Activated T-cell treated with anti-CD3 and anti-CD28 coated beads, Interleukin-2, amount 50 U/mL, for 24 hours (primary cell): ENCODE results near the gene TAF11L2.
"Not testable (repeated sequence)": the region's sequence is repeated elsewhere in the genome, so short reads cannot be mapped to it uniquely, and the experiment has no call there.

Experiments
- DNase-seq: peaks from one replicate; pipeline ENCODE4 v3.0.0-alpha.2; 2020
- H3K27ac Mint-ChIP-seq: 2 replicates; pipeline ENCODE4 v1.8.0; 2020; ENCODE audit warnings: mild to moderate bottlenecking, mixed read lengths
- H3K27me3 Mint-ChIP-seq: 2 replicates; pipeline ENCODE4 v1.8.0; 2020; ENCODE audit warnings: mixed read lengths
- H3K36me3 Mint-ChIP-seq: 2 replicates; pipeline ENCODE4 v1.8.0; 2020; ENCODE audit warnings: low read depth, mixed read lengths
- H3K4me1 Mint-ChIP-seq: 2 replicates; pipeline ENCODE4 v1.8.0; 2020; ENCODE audit warnings: low read depth, mixed read lengths
- H3K4me3 Mint-ChIP-seq: 2 replicates; pipeline ENCODE4 v1.8.0; 2020; ENCODE audit warnings: mild to moderate bottlenecking, moderate library complexity, mixed read lengths
- H3K9me3 Mint-ChIP-seq: 2 replicates; pipeline ENCODE4 v1.8.0; 2020; ENCODE audit warnings: mixed read lengths

TAF11L2 gene

DNA sequence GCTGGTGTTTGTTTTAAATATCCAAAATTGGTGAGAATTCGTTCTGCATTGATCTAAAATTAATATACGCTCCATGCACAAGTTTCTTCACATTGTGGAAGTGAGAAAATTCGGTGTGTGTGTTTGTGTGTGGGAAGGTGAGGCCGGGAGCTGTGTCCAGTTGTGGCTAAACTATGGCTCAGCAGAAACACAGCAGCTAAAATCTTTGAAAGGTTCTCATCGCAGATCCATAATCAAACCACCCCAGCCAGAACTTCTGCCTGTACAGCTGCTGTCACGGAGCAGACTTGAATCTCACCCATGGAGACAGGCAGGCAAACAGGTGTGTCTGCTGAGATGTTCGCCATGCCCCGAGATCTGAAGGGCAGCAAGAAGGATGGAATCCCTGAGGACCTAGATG, at the start of gene TAF11L2:
TAF11L2 (plus strand) TSS at position 301 of the 400 bp plus-strand sequence.
- not testable (repeated sequence) for H3K36me3 Mint-ChIP-seq, H3K4me3 Mint-ChIP-seq, H3K4me1 Mint-ChIP-seq, H3K9me3 Mint-ChIP-seq, H3K27ac Mint-ChIP-seq, DNase-seq, H3K27me3 Mint-ChIP-seq

DNA sequence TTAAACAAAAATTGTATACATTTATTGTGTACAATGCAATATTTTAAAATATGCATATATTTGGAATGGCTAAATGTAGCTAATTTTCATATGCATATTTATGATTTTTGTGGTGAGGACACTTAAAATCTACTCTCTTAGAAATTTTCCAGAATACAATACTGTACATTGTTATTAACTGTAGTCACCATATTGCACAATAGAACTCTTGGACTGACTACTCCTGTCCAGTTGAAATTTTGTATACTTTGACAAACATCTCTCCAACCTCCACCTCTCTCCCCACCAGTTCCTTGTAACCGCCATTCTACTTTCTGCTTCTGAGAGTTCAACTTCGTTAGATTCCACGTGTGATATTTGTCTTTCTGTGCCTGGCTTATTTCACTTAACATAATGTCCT, 49.2 kb upstream of the TAF11L2 start:
- no peak for DNase-seq
- no peak overlapping the region for H3K27ac Mint-ChIP-seq
- no peaks in the 10 kb centered on the region for H3K4me1 Mint-ChIP-seq
- H3K9me3 Mint-ChIP-seq = peaks cover 12% of the 10 kb centered on the region
- no peak overlapping the region for H3K4me3 Mint-ChIP-seq
- no peaks in the 10 kb centered on the region for H3K36me3 Mint-ChIP-seq
- no peaks in the 10 kb centered on the region for H3K27me3 Mint-ChIP-seq

DNA sequence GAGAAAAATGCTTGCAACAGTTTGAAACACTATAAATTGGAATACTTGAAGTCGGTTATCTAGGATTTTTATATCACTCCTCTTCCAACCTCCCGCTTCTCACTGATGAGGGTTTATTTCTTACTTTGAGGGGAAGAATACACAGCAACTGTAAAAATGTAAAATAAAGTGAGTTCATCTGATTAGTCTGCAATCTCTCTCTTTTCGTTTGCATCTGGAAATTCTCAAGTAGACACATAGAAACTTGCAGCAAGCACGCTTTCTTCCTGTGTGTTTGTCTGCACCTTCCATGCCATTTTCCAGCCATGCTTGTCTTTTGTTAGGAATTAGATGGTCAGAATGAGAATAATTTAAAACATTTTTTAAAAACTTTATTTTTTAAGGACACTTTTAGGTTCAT, 45.1 kb upstream of the TAF11L2 start:
- no peak overlapping the region for H3K27ac Mint-ChIP-seq
- no peaks in the 10 kb centered on the region for H3K4me1 Mint-ChIP-seq
- H3K9me3 Mint-ChIP-seq = peaks cover 16% of the 10 kb centered on the region
- no peaks in the 10 kb centered on the region for H3K27me3 Mint-ChIP-seq
- DNase-seq = no peak
- no peaks in the 10 kb centered on the region for H3K36me3 Mint-ChIP-seq
- H3K4me3 Mint-ChIP-seq = no peak overlapping the region

DNA sequence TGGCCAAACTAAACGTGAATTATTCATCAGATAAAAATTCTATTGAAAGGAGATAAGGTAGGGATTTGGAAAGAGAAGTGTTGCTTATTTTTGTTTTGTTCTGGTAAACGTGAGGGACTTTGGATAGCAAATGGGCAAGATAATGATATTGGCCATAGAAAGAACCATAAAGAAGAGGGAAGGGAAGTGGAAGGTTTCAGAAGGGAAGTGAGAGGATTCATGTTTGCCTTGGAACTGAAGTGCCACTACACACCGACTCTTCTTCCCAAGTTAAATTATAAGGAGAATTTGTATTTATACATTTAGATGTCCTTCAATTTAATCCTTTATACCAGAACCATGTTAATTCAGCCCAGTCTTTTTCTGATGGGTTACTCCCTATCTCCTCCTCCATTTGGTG, 42.1 kb upstream of the TAF11L2 start:
- H3K9me3 Mint-ChIP-seq = peaks cover 26% of the 10 kb centered on the region
- no peak for DNase-seq
- no peak overlapping the region for H3K27ac Mint-ChIP-seq
- H3K27me3 Mint-ChIP-seq = no peaks in the 10 kb centered on the region
- no peak overlapping the region for H3K4me3 Mint-ChIP-seq
- H3K4me1 Mint-ChIP-seq = no peaks in the 10 kb centered on the region
- H3K36me3 Mint-ChIP-seq = no peaks in the 10 kb centered on the region

DNA sequence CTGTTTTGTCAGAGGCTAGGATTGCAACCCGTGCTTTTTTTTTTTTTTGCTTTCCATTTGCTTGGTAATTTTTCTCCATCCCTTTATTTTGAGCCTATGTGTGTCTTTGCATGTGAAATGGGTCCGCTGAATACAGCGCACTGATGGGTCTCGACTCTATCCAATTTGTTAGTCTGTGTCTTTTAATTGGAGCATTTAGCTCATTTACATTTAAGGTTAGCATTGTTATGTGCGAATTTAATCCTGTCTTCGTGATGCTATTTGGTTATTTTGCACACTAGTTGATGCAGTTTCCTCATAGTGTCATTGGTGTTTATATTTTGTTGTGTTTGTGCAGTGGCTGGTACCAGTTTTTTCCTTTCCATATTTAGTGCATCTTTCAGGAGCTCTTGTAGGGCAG, 36.2 kb upstream of the TAF11L2 start:
- Mint-ChIP-seq H3K4me1 (no peaks in the 10 kb centered on the region), H3K36me3 (no peaks in the 10 kb centered on the region), H3K4me3 (no peak overlapping the region), H3K9me3 (peaks cover 27% of the 10 kb centered on the region), H3K27ac (no peak overlapping the region), H3K27me3 (no peaks in the 10 kb centered on the region)
- DNase-seq = no peak

DNA sequence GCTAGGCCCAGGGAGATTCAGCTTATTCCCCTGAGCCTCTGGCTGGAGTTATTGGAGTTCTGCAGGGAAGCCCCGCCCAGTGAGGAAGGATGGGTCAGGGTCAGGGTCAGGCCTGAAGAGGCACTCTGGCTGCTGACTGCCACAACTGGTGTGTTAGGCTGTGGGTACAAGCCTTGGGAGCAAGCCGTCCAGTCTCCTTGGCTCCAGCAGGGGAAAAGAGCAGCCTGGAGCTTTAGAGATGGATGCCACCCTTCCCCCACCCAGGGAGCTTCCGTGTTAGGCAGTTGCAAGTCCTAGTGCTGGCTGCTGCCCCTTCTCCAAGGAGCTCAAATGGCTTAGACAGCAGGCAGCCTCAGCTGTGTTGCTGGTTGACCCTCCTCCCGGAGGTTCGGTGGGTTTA, 34.4 kb upstream of the TAF11L2 start:
- peaks cover 24% of the 10 kb centered on the region for H3K9me3 Mint-ChIP-seq
- H3K36me3 Mint-ChIP-seq = no peaks in the 10 kb centered on the region
- no peaks in the 10 kb centered on the region for H3K27me3 Mint-ChIP-seq
- H3K27ac Mint-ChIP-seq = no peak overlapping the region
- H3K4me3 Mint-ChIP-seq = no peak overlapping the region
- H3K4me1 Mint-ChIP-seq = no peaks in the 10 kb centered on the region
- DNase-seq = no peak

DNA sequence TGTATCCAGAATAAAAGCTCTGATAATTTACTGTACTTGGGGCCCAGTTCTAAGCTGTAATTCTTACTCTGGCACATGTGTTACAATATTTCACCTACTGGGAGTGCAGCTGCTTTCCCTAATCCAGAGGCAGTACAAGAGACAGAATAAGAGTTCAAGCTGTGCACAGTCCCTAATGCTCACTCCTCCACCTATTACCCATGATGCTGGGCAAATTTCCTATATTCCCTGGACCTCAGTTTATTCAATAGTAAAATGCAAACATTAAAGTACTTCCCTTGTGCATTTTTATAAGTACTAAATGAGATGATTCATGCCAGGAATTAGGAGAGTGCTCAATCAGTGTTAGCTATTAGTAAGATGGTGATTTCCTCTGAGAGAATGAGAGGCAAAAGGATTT, 28.0 kb upstream of the TAF11L2 start:
- no peak overlapping the region for H3K27ac Mint-ChIP-seq
- no peaks in the 10 kb centered on the region for H3K36me3 Mint-ChIP-seq
- H3K4me3 Mint-ChIP-seq = no peak overlapping the region

DNA sequence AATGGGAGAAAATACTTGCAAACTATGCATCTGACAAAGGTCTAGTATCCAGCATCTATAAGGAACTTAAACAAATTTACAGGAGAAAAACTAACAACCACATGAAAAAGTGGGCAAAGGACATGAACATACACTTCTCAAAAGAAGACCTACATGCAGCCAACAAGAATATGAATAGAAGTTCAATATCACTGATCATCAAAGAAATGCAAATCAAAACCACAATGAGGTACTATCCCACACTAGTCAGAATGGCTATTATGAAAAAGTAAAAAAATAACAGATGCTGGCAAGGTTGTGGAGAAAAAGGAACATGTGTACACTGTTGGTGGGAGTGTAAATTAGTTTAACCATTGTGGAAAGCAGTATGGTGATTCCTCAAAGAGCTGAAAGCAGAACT, 23.0 kb upstream of the TAF11L2 start:
- not testable (repeated sequence) for H3K27ac Mint-ChIP-seq, H3K27me3 Mint-ChIP-seq, H3K9me3 Mint-ChIP-seq, H3K4me3 Mint-ChIP-seq, DNase-seq, H3K4me1 Mint-ChIP-seq, H3K36me3 Mint-ChIP-seq

More for the DNA sequence above, 28.0 kb upstream of the TAF11L2 start:
- no peaks in the 10 kb centered on the region for H3K27me3 Mint-ChIP-seq
- no peak for DNase-seq
- no peaks in the 10 kb centered on the region for H3K4me1 Mint-ChIP-seq
- H3K9me3 Mint-ChIP-seq = peaks cover 3% of the 10 kb centered on the region

DNA sequence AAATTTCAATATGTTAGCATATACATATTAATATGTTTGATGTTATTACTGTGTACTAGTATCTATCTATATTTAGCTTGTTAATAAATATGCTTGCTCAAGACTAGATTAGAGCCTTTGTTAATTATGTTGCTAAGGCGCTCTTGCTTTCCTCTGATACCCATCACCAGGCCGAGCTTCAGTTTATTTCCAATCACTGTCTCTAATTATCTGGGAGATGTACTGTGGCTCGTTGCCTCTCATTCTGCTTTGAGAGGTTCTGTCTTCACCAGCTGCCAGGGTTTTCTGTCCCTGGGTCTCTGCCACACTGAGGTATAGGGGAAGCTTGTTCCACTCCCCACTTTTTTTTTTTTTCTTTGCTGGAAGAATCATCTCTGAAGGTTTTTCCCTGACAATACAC, 21.0 kb upstream of the TAF11L2 start:
- no peak for DNase-seq
- no peaks in the 10 kb centered on the region for H3K36me3 Mint-ChIP-seq
- no peaks in the 10 kb centered on the region for H3K9me3 Mint-ChIP-seq
- no peaks in the 10 kb centered on the region for H3K4me1 Mint-ChIP-seq
- H3K27me3 Mint-ChIP-seq = no peaks in the 10 kb centered on the region
- no peak overlapping the region for H3K27ac Mint-ChIP-seq
- H3K4me3 Mint-ChIP-seq = no peak overlapping the region

DNA sequence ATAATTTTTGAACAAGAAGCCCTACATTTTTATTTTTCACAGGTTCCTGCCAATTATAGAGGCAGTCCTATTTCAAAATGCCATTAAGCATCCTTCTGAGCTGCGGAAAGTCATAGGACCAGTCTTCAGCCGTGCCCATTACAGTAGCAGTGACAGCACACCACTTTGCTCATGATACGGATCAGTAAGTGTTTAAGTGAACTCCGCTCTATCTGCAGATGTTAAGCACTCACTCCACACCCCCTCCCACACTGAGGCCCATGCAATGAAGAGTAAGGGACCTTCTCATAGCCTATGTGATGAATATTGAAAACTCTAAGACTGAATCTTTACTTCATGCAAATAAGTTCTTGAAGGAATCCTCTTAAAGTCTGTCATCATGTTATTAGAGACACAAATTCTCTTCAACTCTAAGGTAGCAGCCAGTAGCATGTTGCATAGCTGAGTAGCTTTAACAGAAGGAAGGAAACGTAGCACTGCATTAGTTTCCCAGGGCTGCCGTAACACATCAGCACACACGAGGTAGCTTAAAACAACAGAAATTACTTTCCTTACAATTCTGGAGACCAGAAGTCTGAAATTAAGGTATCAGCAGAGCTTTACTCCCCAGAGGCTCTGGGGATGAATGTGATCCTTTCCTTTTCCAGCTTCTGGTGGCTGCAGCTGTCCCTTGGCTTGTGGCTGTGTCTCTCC, 20.3 kb upstream of the TAF11L2 start:
- Mint-ChIP-seq H3K4me1 (no peaks in the 10 kb centered on the region), H3K27me3 (no peaks in the 10 kb centered on the region), H3K4me3 (no peak overlapping the region), H3K27ac (no peak overlapping the region), H3K36me3 (no peaks in the 10 kb centered on the region), H3K9me3 (no peaks in the 10 kb centered on the region)
- no peak for DNase-seq

DNA sequence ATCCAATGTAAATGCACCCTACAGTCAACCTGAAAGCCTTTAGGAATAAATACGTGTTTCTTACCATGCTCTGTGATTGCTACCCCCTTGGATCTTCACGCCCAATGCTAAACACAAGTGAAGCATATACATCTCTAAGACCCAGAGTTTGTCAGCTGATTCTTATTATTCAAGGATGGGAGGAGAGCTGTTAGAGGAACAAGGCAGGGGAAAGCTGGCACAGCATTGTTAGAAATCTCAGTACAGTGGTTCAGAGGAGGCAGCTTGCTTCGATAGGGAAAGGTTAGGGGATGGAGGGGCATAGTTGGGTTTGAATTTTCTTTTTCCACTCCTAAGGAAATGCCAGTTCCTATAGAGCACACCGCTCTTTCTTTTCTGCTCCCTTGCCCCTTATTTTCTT, 16.7 kb upstream of the TAF11L2 start:
- H3K27me3 Mint-ChIP-seq = no peaks in the 10 kb centered on the region
- no peaks in the 10 kb centered on the region for H3K36me3 Mint-ChIP-seq
- no peak overlapping the region for H3K27ac Mint-ChIP-seq
- no peaks in the 10 kb centered on the region for H3K9me3 Mint-ChIP-seq
- no peak overlapping the region for H3K4me3 Mint-ChIP-seq
- DNase-seq = no peak
- H3K4me1 Mint-ChIP-seq = no peaks in the 10 kb centered on the region

DNA sequence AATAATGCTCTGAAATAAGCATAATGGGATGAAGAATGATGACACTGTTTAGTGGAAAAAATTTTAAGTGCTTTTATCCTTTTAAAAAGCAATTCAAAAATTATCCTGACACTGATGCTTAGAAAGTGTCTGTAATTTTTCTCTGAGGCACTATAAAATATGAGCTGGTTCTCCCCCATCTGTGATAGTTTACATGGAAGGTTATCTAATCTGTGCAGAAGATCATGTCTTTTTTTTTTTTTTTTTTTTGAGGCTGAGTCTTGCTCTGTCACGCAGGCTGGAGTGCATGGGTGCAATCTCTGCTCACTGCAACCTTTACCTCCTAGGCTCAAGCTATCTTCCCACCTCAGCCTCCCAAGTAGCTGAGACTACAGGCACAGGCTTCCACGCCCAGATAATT, 15.2 kb upstream of the TAF11L2 start:
- no peak overlapping the region for H3K27ac Mint-ChIP-seq
- H3K9me3 Mint-ChIP-seq = no peaks in the 10 kb centered on the region
- H3K36me3 Mint-ChIP-seq = no peaks in the 10 kb centered on the region
- H3K4me3 Mint-ChIP-seq = no peak overlapping the region
- H3K4me1 Mint-ChIP-seq = no peaks in the 10 kb centered on the region
- no peaks in the 10 kb centered on the region for H3K27me3 Mint-ChIP-seq
- DNase-seq = no peak

DNA sequence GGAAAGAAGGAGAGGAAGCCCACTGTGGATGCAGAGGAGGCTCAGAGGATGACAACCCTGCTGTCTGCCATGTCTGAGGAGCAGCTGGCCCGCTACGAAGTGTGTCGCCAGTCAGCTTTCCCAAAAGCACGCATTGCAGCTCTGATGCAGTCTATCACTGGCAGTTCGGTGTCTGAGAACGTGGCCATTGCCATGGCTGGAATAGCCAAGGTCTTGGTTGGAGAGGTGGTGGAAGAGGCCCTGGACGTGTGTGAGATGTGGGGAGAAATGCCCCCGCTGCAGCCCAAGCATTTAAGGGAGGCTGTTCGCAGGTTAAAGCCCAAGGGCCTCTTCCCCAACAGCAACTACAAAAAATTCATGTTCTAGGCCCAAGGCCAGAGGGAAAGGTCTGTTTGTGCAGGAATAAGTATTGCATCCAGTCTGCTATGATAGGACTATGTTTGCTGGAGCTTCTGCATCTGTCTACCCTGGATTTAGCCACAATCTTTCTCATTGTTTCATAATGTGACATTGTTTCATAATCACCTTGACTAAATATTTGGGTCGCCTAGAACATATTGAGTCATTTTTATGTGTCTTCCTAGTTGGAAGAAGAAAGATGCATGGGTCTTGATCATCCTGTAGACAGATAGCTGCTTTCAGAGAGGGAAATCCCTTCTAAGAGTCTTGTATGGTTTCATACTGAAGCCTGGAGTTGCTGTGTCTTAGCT, 11.4 kb upstream of the TAF11L2 start:
- H3K27me3 Mint-ChIP-seq, H3K27ac Mint-ChIP-seq, DNase-seq, H3K4me1 Mint-ChIP-seq, H3K4me3 Mint-ChIP-seq, H3K9me3 Mint-ChIP-seq, H3K36me3 Mint-ChIP-seq: not testable (repeated sequence)

DNA sequence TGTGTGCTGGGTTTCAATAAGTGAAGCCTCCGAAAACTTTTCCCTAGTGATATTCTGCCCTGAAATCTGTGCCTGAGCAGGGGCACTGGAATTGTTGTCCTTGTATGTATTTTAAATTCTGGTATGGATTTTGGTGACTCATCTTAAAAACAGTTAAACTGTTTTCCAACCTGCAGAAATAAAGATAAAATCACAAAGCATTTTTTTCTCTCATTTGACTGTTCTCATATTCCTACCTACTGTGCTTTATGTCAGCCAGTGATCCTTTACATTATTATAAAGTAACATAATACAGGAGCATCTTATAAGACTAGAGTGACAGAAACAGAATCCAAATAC, 10.9 kb upstream of the TAF11L2 start:
- Mint-ChIP-seq H3K27ac (no peak overlapping the region), H3K4me3 (no peak overlapping the region), H3K9me3 (peaks cover 2% of the 10 kb centered on the region), H3K4me1 (no peaks in the 10 kb centered on the region), H3K27me3 (no peaks in the 10 kb centered on the region), H3K36me3 (no peaks in the 10 kb centered on the region)
- DNase-seq = no peak

DNA sequence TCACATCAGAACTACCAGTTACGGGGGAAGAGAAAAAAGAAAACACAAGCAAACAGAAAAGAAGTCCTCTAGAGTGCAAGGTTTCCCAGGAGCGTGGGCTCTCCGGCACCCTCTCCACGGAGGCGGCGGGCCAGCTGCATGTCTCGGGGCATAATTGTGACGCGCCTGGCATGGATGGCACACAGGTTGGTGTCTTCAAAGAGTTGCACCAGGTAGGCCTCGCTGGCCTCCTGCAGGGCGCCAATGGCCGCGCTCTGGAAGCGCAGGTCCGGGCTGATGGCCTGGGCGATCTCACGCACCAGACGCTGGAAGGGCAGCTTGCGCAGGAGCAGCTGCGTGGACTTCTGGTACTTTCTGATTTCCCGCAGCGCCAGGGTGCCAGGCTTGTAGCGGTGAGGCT, 6.8 kb upstream of the TAF11L2 start:
- H3K4me3 Mint-ChIP-seq, H3K27ac Mint-ChIP-seq, H3K4me1 Mint-ChIP-seq, H3K36me3 Mint-ChIP-seq, DNase-seq, H3K27me3 Mint-ChIP-seq: not testable (repeated sequence)
- H3K9me3 Mint-ChIP-seq = peaks cover 14% of the 10 kb centered on the region

DNA sequence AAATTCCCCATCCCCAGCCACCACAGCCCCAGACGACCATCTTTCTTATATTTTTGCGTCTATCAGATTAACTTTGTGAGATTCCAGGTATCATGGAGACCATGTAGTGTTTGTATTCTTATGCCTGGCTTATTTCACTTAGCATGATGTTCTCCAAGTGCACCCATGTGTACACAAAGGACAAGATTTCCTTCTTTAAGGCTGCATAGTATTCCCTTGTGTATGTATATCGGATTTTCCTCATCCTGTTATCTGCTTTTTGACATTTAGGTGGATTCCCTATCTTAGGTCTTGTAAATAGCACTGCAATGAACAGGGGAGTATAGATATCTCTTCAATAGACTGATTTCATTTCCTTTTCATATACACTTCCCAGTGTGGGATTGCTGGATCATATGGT, 5.3 kb upstream of the TAF11L2 start:
- no peaks in the 10 kb centered on the region for H3K4me1 Mint-ChIP-seq
- no peak overlapping the region for H3K4me3 Mint-ChIP-seq
- H3K27ac Mint-ChIP-seq = no peak overlapping the region
- no peak for DNase-seq
- no peaks in the 10 kb centered on the region for H3K27me3 Mint-ChIP-seq
- H3K9me3 Mint-ChIP-seq = peaks cover 14% of the 10 kb centered on the region
- H3K36me3 Mint-ChIP-seq = no peaks in the 10 kb centered on the region
